ENCODE data around the gene MYH9. TPM values are rescaled to one million over a fixed set of nuclear protein-coding genes. Genes with fewer than 3 reads are reported as not detected.
"Not testable (repeated sequence)": the region's sequence is repeated elsewhere in the genome, so short reads cannot be mapped to it uniquely, and the experiment has no call there.

Gene MYH9
- total RNA-seq, 3 donors from 2014 or later (not counting 1 experiment from before 2014, with no cell fraction given) = 803 to 1,038 (median 808) TPM

DNA sequence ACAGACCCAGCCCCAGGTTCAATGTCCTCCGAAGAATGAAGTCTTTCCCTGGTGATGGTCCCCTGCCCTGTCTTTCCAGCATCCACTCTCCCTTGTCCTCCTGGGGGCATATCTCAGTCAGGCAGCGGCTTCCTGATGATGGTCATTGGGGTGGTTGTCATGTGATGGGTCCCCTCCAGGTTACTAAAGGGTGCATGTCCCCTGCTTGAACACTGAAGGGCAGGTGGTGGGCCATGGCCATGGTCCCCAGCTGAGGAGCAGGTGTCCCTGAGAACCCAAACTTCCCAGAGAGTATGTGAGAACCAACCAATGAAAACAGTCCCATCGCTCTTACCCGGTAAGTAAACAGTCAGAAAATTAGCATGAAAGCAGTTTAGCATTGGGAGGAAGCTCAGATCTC, 120.7 kb downstream of the MYH9 start:
- no peaks in the 10 kb centered on the region for H3K27me3 Mint-ChIP-seq (ENCODE audit: low read depth in 2 of 2)
- ATAC-seq (no peak), DNase-seq (no peak)
- 100% methylated on average over 4 of the region's 4 CpGs for WGBS (ENCODE audit: insufficient coverage)
- no peak overlapping the region for H3K4me3 ChIP-seq (ENCODE audit: low read length)
- H3K9me3 ChIP-seq (ENCODE audit: control insufficient read depth, insufficient read depth, low read length) = no peaks in the 10 kb centered on the region
- no peaks in the 10 kb centered on the region for H3K36me3 Mint-ChIP-seq
- no peaks in the 10 kb centered on the region for H3K27me3 ChIP-seq (ENCODE audit: control insufficient read depth, insufficient read depth, low read length)
- H3K27ac ChIP-seq (ENCODE audit: low read length) = no peak overlapping the region
- no peak for TF ChIP-seq CTCF (IDR thresholded peaks at IDR 0.05)
- H3K9me3 Mint-ChIP-seq = no peaks in the 10 kb centered on the region
- H3K27ac Mint-ChIP-seq = no peak overlapping the region
- peaks cover 34% of the 10 kb centered on the region for H3K36me3 ChIP-seq (ENCODE audit: control insufficient read depth, insufficient read depth, low read length)
- peaks cover 0 to 12% of the 10 kb centered on the region in 2 donors for H3K4me1 Mint-ChIP-seq
- intact Hi-C loops (cut with micrococcal nuclease) = no loop called here
- no peak overlapping the region for H3K4me3 Mint-ChIP-seq
- H3K4me1 ChIP-seq (ENCODE audit: control insufficient read depth, insufficient read depth, low read length) = no peaks in the 10 kb centered on the region

GRCh38 chr22:36263886-36264664, 123.7 kb downstream of the MYH9 start:
- ATAC-seq; H3K9me3 ChIP-seq (ENCODE audit: control insufficient read depth, insufficient read depth, low read length); H3K27me3 ChIP-seq (ENCODE audit: control insufficient read depth, insufficient read depth, low read length); H3K4me3 ChIP-seq (ENCODE audit: low read length); DNase-seq; H3K4me1 Mint-ChIP-seq; H3K27me3 Mint-ChIP-seq (ENCODE audit: low read depth in 2 of 2); H3K36me3 Mint-ChIP-seq; H3K9me3 Mint-ChIP-seq; intact Hi-C loops (cut with micrococcal nuclease); H3K4me3 Mint-ChIP-seq; H3K27ac Mint-ChIP-seq; H3K27ac ChIP-seq (ENCODE audit: low read length): not testable (repeated sequence)
- peaks cover 10% of the 10 kb centered on the region for H3K4me1 ChIP-seq (ENCODE audit: control insufficient read depth, insufficient read depth, low read length)
- WGBS (ENCODE audit: insufficient coverage) = 94% methylated on average over 6 of the region's 7 CpGs
- H3K36me3 ChIP-seq (ENCODE audit: control insufficient read depth, insufficient read depth, low read length) = peaks cover 58% of the 10 kb centered on the region

- H3K27me3 Mint-ChIP-seq (ENCODE audit: low read depth in 2 of 2); DNase-seq; H3K9me3 ChIP-seq (ENCODE audit: control insufficient read depth, insufficient read depth, low read length); H3K27me3 ChIP-seq (ENCODE audit: control insufficient read depth, insufficient read depth, low read length); intact Hi-C loops (cut with micrococcal nuclease); H3K4me3 ChIP-seq (ENCODE audit: low read length); H3K36me3 Mint-ChIP-seq; H3K9me3 Mint-ChIP-seq; H3K27ac ChIP-seq (ENCODE audit: low read length); H3K4me3 Mint-ChIP-seq; ATAC-seq: not testable (repeated sequence)
- H3K4me1 Mint-ChIP-seq = peaks cover 13 to 16% of the 10 kb centered on the region in 2 donors
- WGBS (ENCODE audit: insufficient coverage) = 77% methylated on average over 5 of the region's 5 CpGs
- peak overlapping the region in 1 of 2 donors; percentile 36 for H3K27ac Mint-ChIP-seq
- peaks cover 59% of the 10 kb centered on the region for H3K36me3 ChIP-seq (ENCODE audit: control insufficient read depth, insufficient read depth, low read length)
- H3K4me1 ChIP-seq (ENCODE audit: control insufficient read depth, insufficient read depth, low read length) = peaks cover 18% of the 10 kb centered on the region
These were observed 124.5 kb downstream of the MYH9 start for GRCh38 chr22:36263216-36263673.

DNA sequence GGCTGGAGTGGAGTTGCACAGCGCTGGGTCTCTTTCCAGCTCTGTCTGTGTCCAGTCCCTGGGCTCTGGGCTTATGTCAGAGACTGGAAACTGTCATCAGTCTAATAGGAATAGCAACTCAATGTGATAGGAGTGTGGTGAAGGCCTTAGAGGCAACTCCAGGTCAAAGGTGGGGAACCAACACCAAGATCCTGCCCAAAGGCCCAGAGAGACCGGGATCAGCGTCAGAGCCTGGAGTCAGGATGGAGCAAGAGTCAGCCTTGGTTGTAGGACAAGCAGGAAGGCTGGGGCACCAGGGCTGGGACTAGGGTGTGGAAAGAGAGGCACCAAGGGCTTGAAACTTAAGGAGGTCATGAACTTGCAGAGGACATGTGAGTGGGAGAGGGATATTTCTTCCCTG, 125.5 kb downstream of the MYH9 start:
- H3K27ac Mint-ChIP-seq = peak overlapping the region; percentile 21 to 36
- H3K4me3 ChIP-seq (ENCODE audit: low read length); H3K27me3 ChIP-seq (ENCODE audit: control insufficient read depth, insufficient read depth, low read length); H3K27ac ChIP-seq (ENCODE audit: low read length); H3K4me3 Mint-ChIP-seq; H3K9me3 Mint-ChIP-seq; H3K27me3 Mint-ChIP-seq (ENCODE audit: low read depth in 2 of 2); ATAC-seq; H3K36me3 Mint-ChIP-seq; intact Hi-C loops (cut with micrococcal nuclease); DNase-seq; H3K9me3 ChIP-seq (ENCODE audit: control insufficient read depth, insufficient read depth, low read length): not testable (repeated sequence)
- peaks cover 65% of the 10 kb centered on the region for H3K36me3 ChIP-seq (ENCODE audit: control insufficient read depth, insufficient read depth, low read length)
- peaks cover 28% of the 10 kb centered on the region for H3K4me1 ChIP-seq (ENCODE audit: control insufficient read depth, insufficient read depth, low read length)
- H3K4me1 Mint-ChIP-seq = peaks cover 17 to 26% of the 10 kb centered on the region in 2 donors
- WGBS (ENCODE audit: insufficient coverage) = 98% methylated on average over 3 of the region's 3 CpGs

- ATAC-seq; H3K9me3 Mint-ChIP-seq; H3K36me3 Mint-ChIP-seq; H3K4me3 ChIP-seq (ENCODE audit: low read length); H3K27me3 ChIP-seq (ENCODE audit: control insufficient read depth, insufficient read depth, low read length); DNase-seq; intact Hi-C loops (cut with micrococcal nuclease); H3K27me3 Mint-ChIP-seq (ENCODE audit: low read depth in 2 of 2); H3K27ac ChIP-seq (ENCODE audit: low read length); H3K9me3 ChIP-seq (ENCODE audit: control insufficient read depth, insufficient read depth, low read length); H3K4me3 Mint-ChIP-seq: not testable (repeated sequence)
- peaks cover 32% of the 10 kb centered on the region for H3K4me1 ChIP-seq (ENCODE audit: control insufficient read depth, insufficient read depth, low read length)
- peaks cover 64% of the 10 kb centered on the region for H3K36me3 ChIP-seq (ENCODE audit: control insufficient read depth, insufficient read depth, low read length)
- peak overlapping the region; percentile 29 to 91 for H3K27ac Mint-ChIP-seq
- peaks cover 22 to 32% of the 10 kb centered on the region in 2 donors for H3K4me1 Mint-ChIP-seq
- WGBS (ENCODE audit: insufficient coverage) = 77% methylated on average over 6 of the region's 6 CpGs
These were observed 126.1 kb downstream of the MYH9 start for GRCh38 chr22:36261675-36262074.
